ENCODE data around the gene PNPLA6. TPM values are rescaled to one million over a fixed set of nuclear protein-coding genes. Genes with fewer than 3 reads are reported as not detected.

Gene PNPLA6
- total and polyA plus RNA-seq, 2 of the 13 experiments (the other 11 are each of a cell fraction or from before 2014, with no cell fraction given) = 24.9 to 28.2 TPM

DNA sequence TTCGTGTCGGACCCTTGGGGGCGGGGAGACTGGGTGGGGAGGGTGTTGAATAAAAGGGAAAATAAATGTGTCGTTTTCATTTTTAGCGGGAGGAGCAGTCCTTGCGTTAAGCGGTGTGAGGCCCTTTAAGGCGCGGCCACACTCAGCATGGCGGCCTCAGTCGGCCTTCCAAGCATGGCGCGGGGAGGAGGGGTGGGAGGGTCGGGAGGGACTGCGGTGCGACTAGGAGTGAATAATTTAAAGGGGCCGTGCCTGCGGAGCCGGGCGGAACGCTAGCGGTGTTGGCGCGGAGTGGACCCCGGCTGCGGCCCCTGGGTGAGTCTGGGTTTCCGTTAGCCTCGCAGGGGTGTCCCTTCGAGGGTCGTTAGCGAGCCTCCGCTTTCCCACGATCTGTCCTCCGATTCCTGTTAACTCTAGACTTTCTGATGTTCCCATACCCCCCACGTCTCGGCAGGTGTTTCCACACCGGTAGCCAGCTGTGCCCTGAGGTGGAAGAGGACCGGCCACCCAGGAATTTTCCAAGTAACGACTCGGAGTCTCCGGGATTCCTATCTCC is 1.5 kb upstream of the PNPLA6 start (continued):
- TF ChIP-seq, protein P1, sequence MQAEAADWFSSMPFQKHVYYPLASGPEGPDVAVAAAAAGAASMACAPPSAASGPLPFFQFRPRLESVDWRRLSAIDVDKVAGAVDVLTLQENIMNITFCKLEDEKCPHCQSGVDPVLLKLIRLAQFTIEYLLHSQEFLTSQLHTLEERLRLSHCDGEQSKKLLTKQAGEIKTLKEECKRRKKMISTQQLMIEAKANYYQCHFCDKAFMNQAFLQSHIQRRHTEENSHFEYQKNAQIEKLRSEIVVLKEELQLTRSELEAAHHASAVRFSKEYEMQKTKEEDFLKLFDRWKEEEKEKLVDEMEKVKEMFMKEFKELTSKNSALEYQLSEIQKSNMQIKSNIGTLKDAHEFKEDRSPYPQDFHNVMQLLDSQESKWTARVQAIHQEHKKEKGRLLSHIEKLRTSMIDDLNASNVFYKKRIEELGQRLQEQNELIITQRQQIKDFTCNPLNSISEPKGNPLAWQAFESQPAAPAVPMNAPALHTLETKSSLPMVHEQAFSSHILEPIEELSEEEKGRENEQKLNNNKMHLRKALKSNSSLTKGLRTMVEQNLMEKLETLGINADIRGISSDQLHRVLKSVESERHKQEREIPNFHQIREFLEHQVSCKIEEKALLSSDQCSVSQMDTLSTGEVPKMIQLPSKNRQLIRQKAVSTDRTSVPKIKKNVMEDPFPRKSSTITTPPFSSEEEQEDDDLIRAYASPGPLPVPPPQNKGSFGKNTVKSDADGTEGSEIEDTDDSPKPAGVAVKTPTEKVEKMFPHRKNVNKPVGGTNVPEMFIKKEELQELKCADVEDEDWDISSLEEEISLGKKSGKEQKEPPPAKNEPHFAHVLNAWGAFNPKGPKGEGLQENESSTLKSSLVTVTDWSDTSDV (CRISPR knock-in tag; IDR thresholded peaks at IDR 0.05) = no peak
- TF ChIP-seq YEATS2 (CRISPR knock-in tag; IDR thresholded peaks at IDR 0.05; ENCODE audit: borderline replicate concordance) (no peak), YEATS4 (CRISPR knock-in tag; IDR thresholded peaks at IDR 0.05; ENCODE audit: borderline replicate concordance) (peak; percentile 44; the same call in 1 of the 2 replicates), CBX2 (IDR thresholded peaks at IDR 0.05; ENCODE audit: low read depth, low read length) (no peak), CBX2 (CRISPR knock-in tag; IDR thresholded peaks at IDR 0.05; ENCODE audit: low read depth) (no peak), TOE1 (CRISPR knock-in tag; IDR thresholded peaks at IDR 0.05) (no peak), HOXA3 (CRISPR knock-in tag; IDR thresholded peaks at IDR 0.05) (peak; percentile 66), ARNT (IDR thresholded peaks at IDR 0.05) (no peak)
- TF ChIP-seq, protein P2, sequence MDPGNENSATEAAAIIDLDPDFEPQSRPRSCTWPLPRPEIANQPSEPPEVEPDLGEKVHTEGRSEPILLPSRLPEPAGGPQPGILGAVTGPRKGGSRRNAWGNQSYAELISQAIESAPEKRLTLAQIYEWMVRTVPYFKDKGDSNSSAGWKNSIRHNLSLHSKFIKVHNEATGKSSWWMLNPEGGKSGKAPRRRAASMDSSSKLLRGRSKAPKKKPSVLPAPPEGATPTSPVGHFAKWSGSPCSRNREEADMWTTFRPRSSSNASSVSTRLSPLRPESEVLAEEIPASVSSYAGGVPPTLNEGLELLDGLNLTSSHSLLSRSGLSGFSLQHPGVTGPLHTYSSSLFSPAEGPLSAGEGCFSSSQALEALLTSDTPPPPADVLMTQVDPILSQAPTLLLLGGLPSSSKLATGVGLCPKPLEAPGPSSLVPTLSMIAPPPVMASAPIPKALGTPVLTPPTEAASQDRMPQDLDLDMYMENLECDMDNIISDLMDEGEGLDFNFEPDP (CRISPR knock-in tag; conservative IDR thresholded peaks at IDR 0.05) = no peak

Measured in HepG2 (cell line).